Heart left ventricle (tissue), 16 donors: ENCODE data around the gene TCP10L. TPM values are rescaled to one million over a fixed set of nuclear protein-coding genes. Genes with fewer than 3 reads are reported as not detected.
"Not testable (repeated sequence)": the region's sequence is repeated elsewhere in the genome, so short reads cannot be mapped to it uniquely, and the experiment has no call there.

Source experiments
- ATAC-seq, 4 donors: fragments of 200-7000 bp; cut with Tn5 transposase; one replicate each; pipeline ENCODE4 v1.9.1; 2020 to 2022; ENCODE audit warnings: moderate library complexity in 4 of 4, mild to moderate bottlenecking in 3 of 4, moderate number of reproducible peaks in 1 of 4
- DNase-seq, 5 donors: peaks; one replicate each; pipeline ENCODE4 v3.0.0-alpha.2; 2020
- H3K27ac ChIP-seq, 12 donors: fragments of 200-600 bp; sonication (generic) in 4 of 12; one replicate each; pipeline versions ENCODE4 v1.5.0 to v1.8.0; 2016 to 2022; ENCODE audit warnings: mild to moderate bottlenecking in 2 of 12
- H3K27me3 ChIP-seq, 9 donors: fragments of 200-600 bp; sonication (generic) in 2 of 9; one replicate each; pipeline versions ENCODE4 v1.5.1 to v1.8.0; 2016 to 2022; ENCODE audit warnings: mild to moderate bottlenecking in 3 of 9
- H3K36me3 ChIP-seq, 9 donors: fragments of 200-600 bp; sonication (generic) in 2 of 9; one replicate each; pipeline versions ENCODE4 v1.5.0 to v1.8.0; 2018 to 2022; ENCODE audit warnings: mild to moderate bottlenecking in 2 of 9
- H3K4me1 ChIP-seq, 12 donors: fragments of 200-600 bp; sonication (generic) in 4 of 12; one replicate each; pipeline versions ENCODE4 v1.5.0 to v1.8.0; 2016 to 2022; ENCODE audit warnings: mild to moderate bottlenecking in 3 of 12
- H3K4me3 ChIP-seq, 12 donors: fragments of 200-600 bp; sonication (generic) in 4 of 12; one replicate each; pipeline versions ENCODE4 v1.5.0 to v1.8.0; 2017 to 2022; ENCODE audit warnings: mild to moderate bottlenecking in 9 of 12, moderate library complexity in 4 of 12
- H3K9me3 ChIP-seq, 12 donors: fragments of 200-600 bp; sonication (generic) in 4 of 12; one replicate each; pipeline versions ENCODE4 v1.5.0 to v1.8.0; 2016 to 2022; ENCODE audit warnings: mild to moderate bottlenecking in 1 of 12
- CTCF ChIP-seq, 12 donors: fragments of 200-600 bp; sonication (generic) in 4 of 12; IDR thresholded peaks; one replicate each; pipeline versions ENCODE4 v1.5.0 to v1.8.0; 2018 to 2022; ENCODE audit warnings: antibody characterized with exemption in 12 of 12, mild to moderate bottlenecking in 5 of 12
- POLR2A ChIP-seq, 2 donors: fragments of 450-650 bp; IDR thresholded peaks; one replicate each; pipeline ENCODE4 v1.6.1; 2017; ENCODE audit warnings: antibody characterized with exemption in 2 of 2, mild to moderate bottlenecking in 2 of 2, moderate library complexity in 2 of 2
- WGBS, 4 donors: extraction: QIAGEN DNeasy Blood & Tissue Kit in 2 of 4; methylation state at CpG; one replicate each; pipeline versions ENCODE4 v1.1.5 to v1.1.7; 2013 to 2018; 5-methylcytosine and 5-hydroxymethylcytosine counted together
- intact Hi-C, 10 donors: fragments of 100-400 bp; cut with DNase I; formaldehyde crosslinking; loops; one replicate each; pipeline versions ENCODE4 v1.11.1 to v1.14.2; 2022
- polyA plus RNA-seq, 2 donors: library from polyadenylated mRNA; stranded (reverse); fragments of 200-250 nt; gene quantifications; one replicate each; pipeline ENCODE4 v1.2.3, GENCODE V29; 2013
- total RNA-seq, 9 donors: library from RNA; depleted of rRNA in 2 of 9; stranded (reverse); fragments of >200 nt in 2 of 9; fragmentation: NEBNext Ultra II Directional in 3 of 9; extraction: Animal tissue kit (Norgen Biotek cat#: 25700) in 3 of 9; gene quantifications; one replicate each; pipeline versions ENCODE4 v1.1.0 to v1.2.4, GENCODE V29; 2016 to 2023
- donor health status: ischemic (EF 13 %, LVEDD 7.1; RV severe dilation, severe dysfunction).
- donor health status: healthy with polysubstance abuse.
- donor health status: DM: no; HTN: yes; CAD: no.
- donor health status: DM: no; HTN: no; CAD: no.
- donor health status: ischemic (EF 25% LVEDD 6.9; RV normal size, moderate dysfunction).
- donor health status: ischemic (EF 25% LVEDD 5.7; RV mildly dilated, moderate dysfunction).
- donor health status: healthy.
- donor health status: DM: yes; HTN: yes; CAD: no.
- donor health status: ischemic (EF 35%, LVEDD 5.7; RV mildly dilated, moderate dysfunction).
- donor health status: nonischemic (EF 11% LVEDD 7.7; RV severe dilation, severe dysfunction).
- donor health status: DM: yes; HTN: yes; CAD: no.
- donor health status: PGD.
- donor health status: ischemic (EF 29% LVEDD 5.4; RV normal size, mild dysfunction).
- donor health status: nonischemic (EF 23%, LVEDD 6.1; RV moderate dilation, normal function).

Gene TCP10L
- total and polyA plus RNA-seq, 11 donors: 0.80 to 3.9 (median 2.2) TPM

- Histone ChIP-seq H3K36me3 (no peaks in the 10 kb centered on the region), H3K4me1 (no peaks in the 10 kb centered on the region), H3K4me3 (no peak overlapping the region), H3K27ac (no peak overlapping the region), H3K9me3 (no peaks in the 10 kb centered on the region), H3K27me3 (no peaks in the 10 kb centered on the region)
- no peak for ATAC-seq
- intact Hi-C loops: no loop called here
- 62 to 85% (median 79%) methylated on average over 3 of the region's 3 CpGs for WGBS, 4 donors
- DNase-seq: no peak
- TF ChIP-seq POLR2A (IDR thresholded peaks at IDR 0.05) (no peak), CTCF (IDR thresholded peaks at IDR 0.05) (no peak)
Measured at GRCh38 chr21:32543975-32544374, 41.3 kb downstream of the TCP10L start.

GRCh38 chr21:32543056-32543455 lies 42.3 kb downstream of the TCP10L start:
- H3K9me3 ChIP-seq, H3K36me3 ChIP-seq, H3K4me3 ChIP-seq, intact Hi-C loops, DNase-seq, H3K27ac ChIP-seq, H3K27me3 ChIP-seq, ATAC-seq, H3K4me1 ChIP-seq: not testable (repeated sequence)
- WGBS, 4 donors: 86 to 97% (median 96%) methylated on average over 2 of the region's 2 CpGs

GRCh38 chr21:32539378-32539777 lies 45.9 kb downstream of the TCP10L start:
- no peaks in the 10 kb centered on the region for H3K4me1 ChIP-seq
- H3K27me3 ChIP-seq: no peaks in the 10 kb centered on the region
- no peak for DNase-seq
- no peak overlapping the region for H3K4me3 ChIP-seq
- TF ChIP-seq POLR2A (IDR thresholded peaks at IDR 0.05) (no peak), CTCF (IDR thresholded peaks at IDR 0.05) (no peak)
- no peaks in the 10 kb centered on the region for H3K9me3 ChIP-seq
- intact Hi-C loops: no loop called here
- WGBS, 4 donors: 79 to 94% (median 93%) methylated on average over 5 to 6 of the region's 6 CpGs
- ATAC-seq: no peak
- no peak overlapping the region for H3K27ac ChIP-seq
- H3K36me3 ChIP-seq: no peaks in the 10 kb centered on the region

GRCh38 chr21:32538147-32538792 lies 47.1 kb downstream of the TCP10L start:
- 88 to 90% (median 89%) methylated on average over 11 of the region's 11 CpGs for WGBS, 4 donors
- H3K27me3 ChIP-seq: no peaks in the 10 kb centered on the region
- H3K36me3 ChIP-seq: no peaks in the 10 kb centered on the region
- H3K4me1 ChIP-seq: no peaks in the 10 kb centered on the region
- intact Hi-C loops: no loop called here
- ATAC-seq: no peak
- DNase-seq: no peak
- H3K9me3 ChIP-seq: no peaks in the 10 kb centered on the region
- H3K4me3 ChIP-seq: no peak overlapping the region
- no peak for TF ChIP-seq POLR2A (IDR thresholded peaks at IDR 0.05)
- no peak for TF ChIP-seq CTCF (IDR thresholded peaks at IDR 0.05)
- H3K27ac ChIP-seq: no peak overlapping the region

GRCh38 chr21:32537569-32537881 lies 47.8 kb downstream of the TCP10L start:
- intact Hi-C loops: no loop called here
- no peak overlapping the region for H3K27ac ChIP-seq
- WGBS, 4 donors: 72 to 86% (median 79%) methylated on average over 3 of the region's 3 CpGs

More at GRCh38 chr21:32537569-32537881, 47.8 kb downstream of the TCP10L start:
- DNase-seq (peak in 1 of 5 donors; percentile 34), ATAC-seq (peak in 2 of 4 donors; percentile 29 to 44)
- Histone ChIP-seq H3K4me3 (no peak overlapping the region), H3K36me3 (no peaks in the 10 kb centered on the region), H3K4me1 (no peaks in the 10 kb centered on the region), H3K9me3 (no peaks in the 10 kb centered on the region), H3K27me3 (no peaks in the 10 kb centered on the region)
- TF ChIP-seq POLR2A (IDR thresholded peaks at IDR 0.05) (no peak), CTCF (IDR thresholded peaks at IDR 0.05) (no peak)
